GM23248 (cell line): ENCODE measurements around the gene WDR76. TPM values are rescaled to one million over a fixed set of nuclear protein-coding genes. Genes with fewer than 3 reads are reported as not detected.

Source experiments
- DNase-seq: peaks from one replicate; pipeline ENCODE4 v3.0.0-alpha.2; 2015
- H2AFZ ChIP-seq: fragments of 200-600 bp; sonication (generic); 2 replicates; pipeline ENCODE4 v1.6.1; 2016; ENCODE audit warnings: antibody characterized with exemption
- H3F3A ChIP-seq: fragments of 200-600 bp; sonication (generic); 2 replicates; pipeline ENCODE4 v1.6.1; 2016; ENCODE audit warnings: mild to moderate bottlenecking, antibody characterized with exemption, mixed run types; ENCODE audit not compliant: insufficient read depth
- H3K27ac ChIP-seq: fragments of 200-600 bp; sonication (generic); 2 replicates; pipeline ENCODE4 v1.5.1; 2016; ENCODE audit warnings: mild to moderate bottlenecking
- H3K27me3 ChIP-seq: fragments of 200-600 bp; sonication (generic); replicated peaks from 2 replicates; pipeline ENCODE4 v1.6.1; 2016; ENCODE audit warnings: mild to moderate bottlenecking; ENCODE audit not compliant: insufficient read depth
- H3K36me3 ChIP-seq: fragments of 200-600 bp; sonication (generic); 2 replicates; pipeline ENCODE4 v1.6.1; 2016; ENCODE audit warnings: low read depth, mild to moderate bottlenecking
- H3K4me1 ChIP-seq: fragments of 200-600 bp; sonication (generic); 2 replicates; pipeline ENCODE4 v1.6.1; 2016; ENCODE audit warnings: mild to moderate bottlenecking; ENCODE audit not compliant: insufficient read depth
- H3K4me2 ChIP-seq: fragments of 200-600 bp; sonication (generic); one replicate; pipeline ENCODE4 v1.6.1; 2016; ENCODE audit warnings: mild to moderate bottlenecking; ENCODE audit not compliant: unreplicated experiment
- H3K4me3 ChIP-seq: fragments of 200-600 bp; sonication (generic); 2 replicates; pipeline ENCODE4 v1.5.1; 2016; ENCODE audit warnings: mild to moderate bottlenecking
- H3K79me2 ChIP-seq: fragments of 200-600 bp; sonication (generic); 2 replicates; pipeline ENCODE4 v1.6.1; 2016; ENCODE audit warnings: mild to moderate bottlenecking; ENCODE audit not compliant: insufficient read depth
- H3K9ac ChIP-seq: fragments of 200-600 bp; sonication (generic); 2 replicates; pipeline ENCODE4 v1.6.1; 2016; ENCODE audit warnings: mild to moderate bottlenecking
- H3K9me2 ChIP-seq: fragments of 200-600 bp; sonication (generic); 2 replicates; pipeline ENCODE4 v1.6.1; 2016; ENCODE audit warnings: mixed run types, mild to moderate bottlenecking, moderate library complexity; ENCODE audit not compliant: insufficient read depth
- H3K9me3 ChIP-seq: fragments of 200-600 bp; sonication (generic); one replicate; pipeline ENCODE4 v1.6.1; 2017; ENCODE audit warnings: low read depth
- H4K20me1 ChIP-seq: fragments of 200-600 bp; sonication (generic); 2 replicates; pipeline ENCODE4 v1.6.0; 2016; ENCODE audit not compliant: insufficient read depth
- EZH2 ChIP-seq: fragments of 200-600 bp; sonication (generic); IDR thresholded peaks from 2 replicates; pipeline ENCODE4 v1.6.1; 2018; ENCODE audit warnings: antibody characterized with exemption, mild to moderate bottlenecking; ENCODE audit not compliant: insufficient read depth, poor library complexity, severe bottlenecking
- EZH2phosphoT487 ChIP-seq: fragments of 200-600 bp; sonication (generic); IDR thresholded peaks from 2 replicates; pipeline ENCODE4 v1.6.1; 2018; ENCODE audit warnings: antibody characterized with exemption, moderate library complexity, mild to moderate bottlenecking, low read depth; ENCODE audit not compliant: insufficient read depth
- WGBS, 2 experiments: methylation state at CpG; one replicate each; pipeline ENCODE4 v1.1.6; 2015 to 2017; ENCODE audit warnings: low lambda C conversion rate in 2 of 2, low coverage in 1 of 2; ENCODE audit errors: missing lambda C conversion rate in 2 of 2; 5-methylcytosine and 5-hydroxymethylcytosine counted together
- in situ Hi-C: fragments of 300-500 bp; cut with MboI; formaldehyde crosslinking; loops from 2 replicates; pipeline ENCODE4 v1.15.0; 2020
- polyA plus RNA-seq: library from polyadenylated mRNA; unstranded; fragments of >200 nt; fragmentation: Nextera tagmentation; extraction: Ambion mirVana; gene quantifications from 2 replicates; pipeline ENCODE4 v1.2.1, GENCODE V29; 2016
- total RNA-seq: library from RNA; depleted of rRNA; stranded (reverse); fragments of >200 nt; shearing (Covaris generic); gene quantifications from 2 replicates; pipeline ENCODE4 v1.2.3, GENCODE V29; 2014

The WDR76 gene
- total and polyA plus RNA-seq, 2 experiments from 2014 or later, result 4.1 to 11.3 TPM

DNA sequence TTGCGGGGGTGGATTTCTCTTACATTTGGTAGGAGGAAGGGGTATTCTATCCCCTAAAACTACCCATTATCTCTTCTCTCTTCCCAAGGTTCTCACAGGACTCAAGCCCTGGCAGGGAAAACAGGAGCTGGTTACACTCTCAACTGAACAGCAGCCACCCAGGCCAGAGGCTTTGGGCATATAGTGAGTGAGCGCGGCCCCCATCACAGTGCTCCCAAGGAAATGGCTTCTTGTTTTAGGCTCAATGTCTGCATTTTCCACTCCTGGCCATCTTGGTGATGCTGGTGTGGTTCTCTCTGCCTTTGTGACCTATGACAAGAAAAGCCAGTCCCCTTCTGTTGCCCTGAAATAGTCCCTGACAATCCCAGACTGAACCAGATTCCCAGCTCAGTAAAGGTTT lies 50.1 kb downstream of the WDR76 start:
- H3K27ac ChIP-seq, result no peak overlapping the region
- TF ChIP-seq EZH2phosphoT487, result no peak
- no peaks in the 10 kb centered on the region for H3F3A ChIP-seq
- H4K20me1 ChIP-seq, result no peaks in the 10 kb centered on the region
- H3K36me3 ChIP-seq, result no peaks in the 10 kb centered on the region
- no peak overlapping the region for H3K4me2 ChIP-seq
- H3K9me3 ChIP-seq, result no peaks in the 10 kb centered on the region
- H3K4me3 ChIP-seq, result no peak overlapping the region
- H2AFZ ChIP-seq, result no peak overlapping the region
- DNase-seq, result no peak
- no peaks in the 10 kb centered on the region for H3K4me1 ChIP-seq
- H3K27me3 ChIP-seq, result no peaks in the 10 kb centered on the region
- H3K9ac ChIP-seq, result no peak overlapping the region
- H3K79me2 ChIP-seq, result no peaks in the 10 kb centered on the region
- in situ Hi-C loops, result loop anchor here (10.0 to 25.0 kb wide), 2 partner anchors 338 to 610 kb away; no protein-coding TSS in a partner anchor
- no peaks in the 10 kb centered on the region for H3K9me2 ChIP-seq
- WGBS, 2 experiments, result 98 to 100% methylated on average over 3 of the region's 3 CpGs

DNA sequence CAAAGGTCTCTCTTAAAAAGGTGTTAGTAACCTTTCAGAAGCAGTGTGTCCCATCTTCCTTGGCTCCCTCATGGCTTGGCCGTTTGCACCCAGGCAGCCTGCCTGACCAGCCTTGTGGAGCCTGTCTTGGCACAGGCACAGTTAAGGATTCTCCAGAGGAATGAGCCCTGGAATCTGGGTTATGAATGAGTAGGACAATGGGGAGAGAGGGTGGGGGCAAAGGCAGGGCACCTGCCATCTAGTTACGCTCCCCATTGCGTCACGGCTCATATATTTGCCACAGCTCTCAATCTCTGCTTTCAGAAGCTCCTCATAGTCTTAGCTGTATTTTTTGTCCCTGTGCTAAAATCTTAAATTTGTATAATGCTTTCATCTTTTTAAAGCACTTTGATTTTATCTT lies 50.6 kb downstream of the WDR76 start:
- Histone ChIP-seq H3K4me1 (no peaks in the 10 kb centered on the region), H3K79me2 (no peaks in the 10 kb centered on the region), H3K27me3 (no peaks in the 10 kb centered on the region), H3K36me3 (no peaks in the 10 kb centered on the region), H2AFZ (no peak overlapping the region), H3K4me3 (no peak overlapping the region), H3K9me2 (no peaks in the 10 kb centered on the region), H4K20me1 (no peaks in the 10 kb centered on the region), H3K27ac (no peak overlapping the region), H3F3A (no peaks in the 10 kb centered on the region), H3K4me2 (no peak overlapping the region), H3K9me3 (no peaks in the 10 kb centered on the region), H3K9ac (no peak overlapping the region)
- no peak for TF ChIP-seq EZH2phosphoT487
- 96% methylated on average over 4 of the region's 4 CpGs for WGBS, 2 experiments
- in situ Hi-C loops, result loop anchor here (10.0 to 25.0 kb wide), 2 partner anchors 337 to 610 kb away; no protein-coding TSS in a partner anchor
- no peak for DNase-seq

- Histone ChIP-seq H3K27ac (no peak overlapping the region), H2AFZ (no peak overlapping the region), H3K79me2 (no peaks in the 10 kb centered on the region), H3K9me2 (no peaks in the 10 kb centered on the region), H3K27me3 (no peaks in the 10 kb centered on the region), H4K20me1 (no peaks in the 10 kb centered on the region), H3K4me3 (no peak overlapping the region), H3F3A (no peaks in the 10 kb centered on the region), H3K4me2 (no peak overlapping the region), H3K36me3 (no peaks in the 10 kb centered on the region), H3K9ac (no peak overlapping the region), H3K9me3 (no peaks in the 10 kb centered on the region), H3K4me1 (no peaks in the 10 kb centered on the region)
- in situ Hi-C loops, result loop anchor here (10.0 to 25.0 kb wide), 2 partner anchors 336 to 609 kb away; no protein-coding TSS in a partner anchor
- WGBS, 2 experiments, result 100% methylated on average over 2 of the region's 2 CpGs
- no peak for DNase-seq
- no peak for TF ChIP-seq EZH2
- TF ChIP-seq EZH2phosphoT487, result no peak
Observed at GRCh38 chr15:43878446-43878845, 51.6 kb downstream of the WDR76 start.

DNA sequence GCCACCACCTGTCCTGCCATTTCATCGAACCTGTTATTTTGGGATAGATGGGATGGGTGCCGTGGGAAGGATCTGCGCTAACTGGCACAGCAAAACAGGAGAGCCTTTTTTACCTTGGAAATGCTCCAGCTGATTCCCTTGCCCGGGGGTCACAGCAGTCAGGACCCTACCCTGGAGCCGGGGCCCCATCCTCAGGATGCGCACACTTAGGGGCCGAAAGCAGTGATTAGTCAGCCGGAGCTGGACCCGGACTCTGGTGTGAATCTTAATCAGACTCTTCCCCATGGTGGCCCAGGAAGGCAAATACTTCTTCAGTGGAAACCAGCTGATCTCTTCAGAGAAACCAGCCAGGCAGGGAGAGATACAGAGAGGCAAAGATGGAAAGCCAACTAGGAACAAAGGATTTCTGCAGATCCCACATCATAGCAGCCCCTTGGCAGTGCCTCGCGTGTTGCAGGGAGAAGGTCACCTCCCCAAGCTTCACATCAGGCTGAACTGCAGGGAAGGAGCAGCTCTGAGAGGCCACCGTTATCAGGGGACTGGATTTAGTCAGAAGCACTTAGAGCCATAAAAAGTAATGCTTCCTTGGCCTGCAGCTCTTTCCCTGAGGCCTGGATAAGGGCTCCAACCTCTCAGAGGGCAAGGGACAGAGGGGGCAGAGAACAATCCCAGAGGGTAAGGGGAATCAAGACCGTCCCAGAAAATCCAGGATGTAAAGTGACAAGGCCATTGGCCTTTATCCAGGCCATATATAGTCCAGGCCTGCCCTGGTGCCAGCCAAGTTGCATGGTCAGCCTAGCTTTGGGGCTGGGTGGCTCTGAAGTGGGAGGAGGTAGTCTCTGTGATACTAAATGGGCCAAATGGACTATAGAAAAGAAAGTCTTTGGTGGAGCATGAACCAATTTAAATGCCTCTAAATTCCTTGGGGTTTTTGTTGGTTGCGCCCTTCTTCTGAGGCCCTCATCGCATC lies 52.9 kb downstream of the WDR76 start:
- DNase-seq, result no peak
- in situ Hi-C loops, result loop anchor here (10.0 to 25.0 kb wide), 2 partner anchors 335 to 608 kb away; no protein-coding TSS in a partner anchor
- Histone ChIP-seq H4K20me1 (no peaks in the 10 kb centered on the region), H3K9ac (no peak overlapping the region), H3K79me2 (no peaks in the 10 kb centered on the region), H3K4me1 (no peaks in the 10 kb centered on the region), H3K4me3 (no peak overlapping the region), H3K27ac (no peak overlapping the region), H3K4me2 (no peak overlapping the region), H3F3A (no peaks in the 10 kb centered on the region), H3K27me3 (no peaks in the 10 kb centered on the region), H2AFZ (no peak overlapping the region), H3K9me2 (no peaks in the 10 kb centered on the region), H3K36me3 (no peaks in the 10 kb centered on the region), H3K9me3 (no peaks in the 10 kb centered on the region)
- TF ChIP-seq EZH2 (no peak), EZH2phosphoT487 (no peak)
- WGBS, 2 experiments, result 93 to 94% methylated on average over 15 of the region's 15 CpGs
